Bronchial epithelial cell (primary cell): ENCODE measurements around the gene GARIN5B. TPM values are rescaled to one million over a fixed set of nuclear protein-coding genes. Genes with fewer than 3 reads are reported as not detected.

Source experiments
- DNase-seq: peaks from one replicate; pipeline ENCODE4 v3.0.0-alpha.2; 2010; ENCODE audit warnings: low read depth
- FAIRE-seq: peaks from 2 replicates; lab custom pipeline; 2011; peaks lifted over from hg19 to GRCh38; lab: Jason Lieb, UNC
- H3K27me3 ChIP-seq: 2 replicates; pipeline ENCODE4 v1.5.1; 2011; ENCODE audit warnings: low read length; ENCODE audit not compliant: control insufficient read depth, insufficient read depth
- H3K36me3 ChIP-seq: 2 replicates; pipeline ENCODE4 v1.5.1; 2011; ENCODE audit warnings: low read length; ENCODE audit not compliant: control insufficient read depth, insufficient read depth
- H3K4me3 ChIP-seq: 2 replicates; pipeline ENCODE4 v1.5.1; 2011; ENCODE audit warnings: mild to moderate bottlenecking, low read depth, low read length, control low read depth
- CTCF ChIP-seq: IDR thresholded peaks from 2 replicates; pipeline ENCODE4 v1.5.1; 2011; ENCODE audit warnings: mild to moderate bottlenecking, moderate library complexity, low read length, control low read depth, inconsistent platforms; ENCODE audit not compliant: insufficient read depth, severe bottlenecking
- total RNA-seq: library from RNA; depleted of rRNA; stranded (reverse); fragments of >200 nt; gene quantifications from 2 replicates; pipeline ENCODE4 v1.2.1, GENCODE V29; 2014

The GARIN5B gene
- total RNA-seq, 1 donor from 2014 or later, result not detected

GRCh38 chr19:55353356-55353802 is 9.7 kb downstream of the GARIN5B start:
- TF ChIP-seq CTCF, result no peak
- H3K27me3 ChIP-seq, result peaks cover 4% of the 10 kb centered on the region
- DNase-seq (no peak), FAIRE-seq (no peak)
- peak overlapping the region; percentile 56 for H3K4me3 ChIP-seq
- H3K36me3 ChIP-seq, result no peaks in the 10 kb centered on the region

DNA sequence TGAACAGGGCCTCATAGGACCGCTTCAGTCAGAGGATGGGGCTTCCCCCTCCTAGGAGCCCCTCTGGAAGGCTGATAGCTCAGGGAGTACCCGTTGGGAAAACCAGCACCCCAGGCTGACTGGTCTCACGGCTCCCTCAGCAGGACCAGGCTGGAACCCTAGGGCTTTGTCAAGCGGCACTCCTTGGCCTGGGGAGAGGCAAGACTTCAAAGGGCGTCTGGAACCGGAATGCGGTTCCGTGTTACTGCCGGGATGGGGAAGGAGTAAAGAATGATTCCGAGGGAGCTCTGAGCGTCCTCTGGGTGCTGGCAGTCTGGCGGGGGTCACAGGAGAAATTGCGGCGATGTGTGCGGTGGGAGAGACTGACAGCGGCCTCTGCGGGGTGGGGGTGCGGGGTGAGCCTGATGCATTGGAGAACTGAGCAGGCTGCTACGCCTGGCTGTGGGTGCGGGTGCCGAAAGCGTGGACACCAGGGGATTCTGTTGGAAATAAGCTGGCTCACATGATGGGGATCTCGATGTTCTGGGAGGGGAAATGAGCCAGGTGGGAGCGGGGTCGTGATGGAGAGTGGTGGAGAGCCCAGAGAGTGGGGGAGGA is 10.4 kb downstream of the GARIN5B start:
- no peaks in the 10 kb centered on the region for H3K36me3 ChIP-seq
- no peak overlapping the region for H3K4me3 ChIP-seq
- TF ChIP-seq CTCF, result no peak
- FAIRE-seq, result no peak
- DNase-seq, result no peak
- H3K27me3 ChIP-seq, result peaks cover 4% of the 10 kb centered on the region

DNA sequence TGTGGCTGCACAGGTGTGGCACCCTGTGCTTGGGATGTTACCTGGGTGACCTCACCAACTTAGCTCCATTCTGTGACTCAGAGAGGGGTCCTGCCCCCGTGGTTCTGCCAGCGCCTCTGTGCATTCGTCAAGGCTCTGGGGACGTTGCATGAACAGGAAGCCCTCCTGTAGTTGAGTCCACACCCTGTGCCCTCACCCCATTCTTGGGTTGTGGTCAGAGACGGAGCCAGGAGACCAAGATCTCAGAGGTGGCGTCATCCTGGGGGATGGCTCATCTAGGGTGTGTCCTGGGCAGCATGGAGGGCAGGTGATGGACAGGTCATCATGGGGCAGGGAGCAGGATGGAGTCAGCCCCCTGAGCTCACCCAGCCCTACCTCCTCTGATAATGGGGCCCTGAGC is 11.0 kb downstream of the GARIN5B start:
- TF ChIP-seq CTCF, result no peak
- Histone ChIP-seq H3K36me3 (peaks cover 3% of the 10 kb centered on the region), H3K27me3 (peaks cover 4% of the 10 kb centered on the region), H3K4me3 (no peak overlapping the region)
- DNase-seq (peak; percentile 55), FAIRE-seq (peak; percentile 64)

- Histone ChIP-seq H3K4me3 (no peak overlapping the region), H3K36me3 (peaks cover 7% of the 10 kb centered on the region), H3K27me3 (peaks cover 4% of the 10 kb centered on the region)
- DNase-seq, result no peak
- no peak for TF ChIP-seq CTCF
- FAIRE-seq, result peak; percentile 64
Observed at GRCh38 chr19:55350620-55351315, 12.3 kb downstream of the GARIN5B start.

GRCh38 chr19:55348317-55349034 is 14.6 kb downstream of the GARIN5B start:
- TF ChIP-seq CTCF, result no peak
- no peak for FAIRE-seq
- Histone ChIP-seq H3K4me3 (no peak overlapping the region), H3K36me3 (peaks cover 10% of the 10 kb centered on the region), H3K27me3 (peaks cover 4% of the 10 kb centered on the region)
- DNase-seq, result no peak
